HG03575 (cell line): ENCODE data around the gene HOXB1.
"Not testable (repeated sequence)": the region's sequence is repeated elsewhere in the genome, so short reads cannot be mapped to it uniquely, and the experiment has no call there.

ENCODE experiments used
- ATAC-seq: cut with Tn5 transposase; IDR thresholded peaks from one replicate; pipeline ENCODE4 v1.9.1; 2021; ENCODE audit not compliant: unreplicated experiment, insufficient number of reproducible peaks, low FRiP score; ENCODE audit errors: extremely low read depth

HOXB1 gene

DNA sequence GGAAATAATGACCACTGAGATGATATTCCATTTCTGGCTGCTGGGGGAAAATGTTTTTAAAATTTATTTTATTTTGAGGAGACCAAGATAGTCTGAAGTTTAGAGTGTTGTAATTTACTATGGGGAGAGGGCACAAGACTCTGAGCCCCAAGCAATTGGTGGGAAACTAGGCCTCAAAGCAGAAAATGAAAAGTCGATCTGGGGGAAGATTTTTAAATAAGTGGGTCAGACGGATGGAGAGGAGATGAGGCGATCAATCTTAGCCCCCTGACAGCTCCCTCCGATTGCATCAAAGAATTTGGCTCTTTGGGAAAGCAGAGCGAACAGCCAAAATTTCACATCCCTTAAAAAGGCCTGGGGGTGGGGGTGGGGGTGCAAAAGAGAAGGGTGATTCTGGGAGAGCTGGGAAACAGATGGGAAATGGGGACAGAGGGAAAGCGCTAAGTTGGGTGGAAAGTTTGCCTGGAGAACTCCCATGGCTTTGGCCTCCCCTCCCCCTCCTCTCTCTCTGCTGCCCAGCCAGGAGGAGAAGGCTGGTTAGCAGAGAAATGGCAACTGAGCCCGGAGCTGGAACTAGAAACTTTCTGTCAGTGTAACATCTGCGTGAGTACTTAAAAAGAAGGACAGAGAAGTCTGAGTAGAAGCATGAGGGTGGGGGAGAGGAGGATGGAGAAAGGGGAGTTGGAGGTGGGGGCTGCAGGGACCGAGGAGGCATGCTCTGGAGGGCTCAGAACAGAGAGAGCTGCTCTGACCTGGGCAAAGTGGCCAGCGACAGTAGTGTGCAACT lies 15.5 kb upstream of the HOXB1 start:
- ATAC-seq: no peak

GRCh38 chr17:48545539-48545938 lies 14.7 kb upstream of the HOXB1 start:
- ATAC-seq: no peak

DNA sequence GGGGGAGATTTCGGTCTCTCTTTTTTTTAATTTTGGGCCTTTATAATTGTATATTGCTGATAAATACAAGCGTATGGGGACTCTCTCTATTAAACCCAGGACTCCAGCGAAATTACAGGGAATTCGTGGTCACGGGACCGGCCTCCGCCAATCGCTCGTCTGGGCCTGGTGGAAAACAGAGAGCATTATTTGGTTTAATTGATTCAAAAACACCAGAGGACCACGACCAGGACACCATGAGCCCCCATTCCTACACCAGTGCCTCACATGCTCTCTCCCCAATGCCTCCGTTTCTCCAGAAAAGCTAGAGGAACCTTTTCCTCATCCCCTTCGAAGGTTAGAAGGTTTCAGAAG lies 14.2 kb upstream of the HOXB1 start, which contains the start of gene HOXB2:
HOXB2 (minus strand) TSS at position 88 of the 354 bp plus-strand sequence. CDS start 198 bp downstream, outside the sequence.
- ATAC-seq: no peak

GRCh38 chr17:48544349-48545021 lies 13.7 kb upstream of the HOXB1 start:
- no peak for ATAC-seq

- ATAC-seq: no peak
Measured at GRCh38 chr17:48543854-48544348, 13.1 kb upstream of the HOXB1 start.

- no peak for ATAC-seq
Measured at GRCh38 chr17:48543107-48543853, 12.5 kb upstream of the HOXB1 start.

GRCh38 chr17:48542698-48543106 lies 11.9 kb upstream of the HOXB1 start:
- no peak for ATAC-seq

GRCh38 chr17:48542114-48542656 lies 11.4 kb upstream of the HOXB1 start:
- ATAC-seq: no peak

GRCh38 chr17:48541577-48542113 lies 10.8 kb upstream of the HOXB1 start:
- no peak for ATAC-seq

GRCh38 chr17:48541036-48541576 lies 10.3 kb upstream of the HOXB1 start:
- ATAC-seq: no peak

DNA sequence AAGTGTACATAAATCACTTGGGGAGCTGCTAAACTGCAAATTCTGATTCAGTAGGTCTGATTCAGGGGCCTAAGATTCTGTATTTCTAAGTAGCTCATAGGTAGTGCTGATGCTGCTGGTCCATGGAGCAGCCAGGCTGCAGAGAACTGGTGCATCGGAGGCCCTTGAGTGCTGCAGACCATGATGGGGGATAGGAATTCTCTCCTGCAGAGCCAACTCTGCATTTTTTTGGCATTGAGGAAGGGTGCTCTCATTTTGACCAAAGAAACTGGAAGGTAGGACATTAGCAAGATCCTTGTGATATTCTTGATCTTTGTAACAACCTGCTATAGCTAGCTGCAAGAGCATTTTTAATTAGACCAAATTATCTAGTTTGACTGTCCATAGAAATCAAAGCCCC lies 9.4 kb upstream of the HOXB1 start:
- ATAC-seq: no peak

DNA sequence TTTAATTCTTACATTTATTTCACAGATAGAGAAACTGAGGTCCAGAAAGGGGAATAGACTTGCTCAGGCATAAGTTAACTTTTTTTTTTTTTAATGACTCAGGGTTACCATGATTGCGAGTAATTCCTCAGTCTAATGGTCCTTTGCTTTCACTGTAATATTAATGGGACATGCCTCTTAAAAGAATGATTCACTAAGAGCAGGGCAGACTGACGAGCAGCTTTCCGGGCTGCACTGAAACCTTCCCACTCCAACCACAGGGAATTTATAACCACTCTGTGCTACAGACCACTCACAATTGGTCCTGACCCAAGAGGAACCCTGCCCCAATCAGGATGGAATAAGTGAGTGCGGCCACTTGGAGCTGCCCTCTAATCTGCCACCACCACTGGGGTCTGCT lies 8.4 kb upstream of the HOXB1 start:
- no peak for ATAC-seq

- ATAC-seq: no peak
Measured at GRCh38 chr17:48537316-48537715, 6.5 kb upstream of the HOXB1 start.

- ATAC-seq: not testable (repeated sequence)
Measured at GRCh38 chr17:48535793-48536559, 5.2 kb upstream of the HOXB1 start.

DNA sequence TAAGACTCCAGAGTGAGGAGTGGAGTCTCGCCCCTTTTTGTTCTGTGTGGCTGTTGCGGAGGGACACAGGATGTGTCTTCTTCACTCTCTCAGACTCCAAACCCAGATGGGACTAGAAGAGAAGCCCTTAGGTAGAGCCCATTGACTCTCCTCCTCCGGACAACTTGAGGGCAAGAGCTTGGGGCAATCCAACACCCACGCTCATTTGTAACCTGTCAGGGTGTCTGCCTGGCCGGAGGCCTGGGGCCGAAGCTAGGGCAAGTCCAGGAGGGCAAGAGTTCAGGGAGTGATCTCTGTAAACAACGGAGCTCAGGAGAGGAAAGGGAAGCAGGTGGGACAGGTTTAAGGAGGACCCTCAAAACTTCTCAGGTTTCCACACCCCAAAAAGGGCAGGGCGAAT lies 1.4 kb upstream of the HOXB1 start:
- no peak for ATAC-seq

- no peak for ATAC-seq
Measured at GRCh38 chr17:48530208-48530886, 464 bp downstream of the HOXB1 start.

GRCh38 chr17:48529683-48530009 lies 1.2 kb downstream of the HOXB1 start:
- no peak for ATAC-seq
